Right ventricle myocardium superior (tissue), 1 donor: ENCODE data around the gene HEXIM1. TPM values are rescaled to one million over a fixed set of nuclear protein-coding genes. Genes with fewer than 3 reads are reported as not detected.

ENCODE experiments used
- ATAC-seq: fragments of 200-7000 bp; cut with Tn5 transposase; one replicate; pipeline ENCODE4 v1.9.1; 2020; ENCODE audit warnings: mild to moderate bottlenecking; ENCODE audit not compliant: poor library complexity
- DNase-seq: peaks from one replicate; pipeline ENCODE4 v3.0.0-alpha.2; 2020
- intact Hi-C: fragments of 100-400 bp; cut with DNase I; formaldehyde crosslinking; loops from one replicate; pipeline ENCODE4 v1.11.2; 2022
- microRNA-seq: library from miRNA; unstranded; fragments of <30 nt; microRNA quantifications from one replicate; pipeline ENCODE4 v1.2.0, GENCODE V29; 2020
- total RNA-seq: library from RNA; stranded (reverse); fragmentation: NEBNext Ultra II Directional; extraction: Animal tissue kit (Norgen Biotek cat#: 25700); gene quantifications from one replicate; pipeline ENCODE4 v1.2.1, GENCODE V29; 2021
- donor health status: DM: no; HTN: yes; CAD: no; lungs with severe emphysema.

The HEXIM1 gene
- total RNA-seq, 1 donor from 2014 or later, result 31.2 TPM

DNA sequence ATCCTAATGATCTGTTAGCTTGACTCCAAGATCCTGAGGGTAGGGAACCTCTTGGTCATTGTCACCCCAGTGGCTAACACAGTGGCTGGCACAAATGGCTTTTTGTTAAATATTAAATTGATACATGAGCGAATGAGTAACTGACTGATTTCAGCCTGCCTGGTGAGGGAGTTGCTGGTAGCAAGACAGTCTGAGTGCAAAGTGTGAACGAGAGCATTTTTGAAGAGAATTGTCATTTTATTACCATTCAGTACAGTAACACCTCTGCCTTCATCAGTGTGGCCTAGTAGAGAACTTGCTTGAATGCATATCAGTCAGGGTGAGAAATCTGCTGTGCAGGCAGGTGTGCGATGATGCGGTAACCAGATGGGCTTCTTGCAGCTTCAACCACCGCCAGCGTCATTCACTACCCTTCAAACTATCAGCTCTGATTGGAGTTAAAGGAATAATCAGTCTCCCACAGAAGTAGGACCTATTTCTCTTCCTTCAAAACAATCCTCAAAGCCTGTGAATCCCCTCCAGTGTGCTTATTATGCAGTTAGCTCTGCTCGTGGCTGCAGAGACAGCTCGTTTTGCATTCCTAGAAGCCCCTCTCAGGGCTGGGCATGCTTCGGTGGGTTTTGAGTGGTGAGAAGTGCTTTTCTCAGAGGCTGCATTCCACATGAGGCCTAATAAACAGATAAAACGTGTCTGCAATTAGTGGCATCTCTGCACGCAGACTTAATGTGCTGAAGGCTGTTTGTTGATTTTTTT, 42.4 kb downstream of the HEXIM1 start:
- ATAC-seq, result no peak
- intact Hi-C loops, result loop anchor here (10.0 kb wide), 1 partner anchor 276 kb away; the partner anchor contains the start of gene GFAP
- no peak for DNase-seq

DNA sequence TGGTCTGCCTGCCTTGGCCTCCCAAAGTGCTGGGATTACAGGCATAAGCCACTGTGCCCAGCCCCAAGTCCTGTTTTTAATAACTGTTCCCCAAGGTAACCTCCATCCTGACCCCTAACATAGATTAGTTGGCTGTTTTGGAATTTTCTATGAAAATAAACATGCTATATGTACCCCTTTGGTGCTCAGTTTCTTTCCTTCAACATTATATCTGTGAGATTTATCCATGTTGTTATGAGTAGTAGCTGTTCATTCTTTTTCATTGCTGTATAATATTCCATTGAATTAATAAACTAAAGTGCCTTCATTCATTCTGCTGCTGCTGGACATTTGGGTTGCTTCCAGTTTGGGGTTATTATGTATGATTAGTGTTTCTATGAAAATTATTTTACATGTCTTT, 47.1 kb downstream of the HEXIM1 start:
- ATAC-seq, result no peak
- no peak for DNase-seq
- intact Hi-C loops, result loop anchor here (10.0 kb wide), 1 partner anchor 281 kb away; the partner anchor contains the start of gene GFAP

DNA sequence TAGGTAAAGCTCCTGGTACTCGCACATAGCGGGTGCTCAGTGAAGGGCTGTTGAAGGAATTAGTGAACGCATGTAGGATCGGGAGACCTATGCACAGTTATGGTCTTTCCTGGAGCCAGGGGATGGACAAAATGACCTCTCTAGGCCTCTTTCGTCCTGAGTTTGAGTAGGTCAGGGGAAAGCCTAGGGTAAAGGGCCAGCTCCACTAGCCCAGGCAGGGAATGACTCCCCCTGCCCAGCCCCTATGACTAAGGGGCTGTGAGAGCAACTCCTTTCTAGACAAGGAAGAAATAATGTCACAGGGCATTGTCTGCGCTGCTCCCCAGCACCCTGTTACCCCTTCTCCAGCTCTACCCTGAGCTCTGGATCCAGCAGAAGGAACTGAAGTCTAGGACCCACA, 48.8 kb downstream of the HEXIM1 start:
- no peak for DNase-seq
- intact Hi-C loops, result loop anchor here (10.0 kb wide), 1 partner anchor 282 kb away; the partner anchor contains the start of gene GFAP
- ATAC-seq, result no peak

DNA sequence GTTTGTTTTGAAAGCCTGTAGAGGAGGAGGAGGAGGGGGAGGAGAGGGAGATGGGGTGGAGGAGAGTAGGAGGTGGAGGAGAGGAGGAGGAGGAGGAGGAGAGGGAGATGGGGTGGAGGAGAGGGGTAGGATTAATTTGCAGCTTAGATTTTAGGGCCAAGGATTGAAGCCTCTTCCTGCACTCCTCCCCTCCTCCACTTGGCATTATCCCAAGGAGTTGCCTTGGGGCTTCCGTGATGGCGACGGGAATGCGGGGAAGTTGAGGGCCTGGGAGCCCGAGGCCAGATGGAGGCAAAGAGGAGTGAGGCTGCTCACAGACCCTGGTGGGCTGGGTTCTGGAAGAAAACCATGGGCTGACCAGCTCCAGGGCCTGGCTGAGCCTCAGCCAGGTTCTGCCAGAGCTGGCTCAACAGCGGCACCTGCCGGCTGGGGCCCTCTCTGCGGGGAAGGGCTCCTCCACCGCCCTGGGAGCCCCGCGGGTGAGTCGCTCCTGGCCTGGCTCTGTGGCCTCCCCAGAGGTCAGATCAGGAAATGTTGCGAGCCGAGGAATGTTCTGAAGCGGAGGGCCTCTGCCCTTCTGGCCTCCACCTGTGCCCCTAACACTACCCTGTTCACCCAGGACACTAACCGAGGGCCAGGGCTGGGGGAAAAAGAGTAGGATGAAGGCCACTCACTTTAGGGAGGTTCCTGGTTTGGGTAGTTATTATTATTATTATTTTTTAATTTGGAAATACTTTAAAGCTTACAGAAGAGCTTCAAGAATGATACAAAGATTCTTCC, 49.5 kb downstream of the HEXIM1 start:
- DNase-seq (peak; percentile 95), ATAC-seq (peak; percentile 96)
- intact Hi-C loops, result loop anchor here (1.0 to 10.0 kb wide), 2 partner anchors 62 to 283 kb away; partner anchors contain the start of genes ACBD4 and GFAP

DNA sequence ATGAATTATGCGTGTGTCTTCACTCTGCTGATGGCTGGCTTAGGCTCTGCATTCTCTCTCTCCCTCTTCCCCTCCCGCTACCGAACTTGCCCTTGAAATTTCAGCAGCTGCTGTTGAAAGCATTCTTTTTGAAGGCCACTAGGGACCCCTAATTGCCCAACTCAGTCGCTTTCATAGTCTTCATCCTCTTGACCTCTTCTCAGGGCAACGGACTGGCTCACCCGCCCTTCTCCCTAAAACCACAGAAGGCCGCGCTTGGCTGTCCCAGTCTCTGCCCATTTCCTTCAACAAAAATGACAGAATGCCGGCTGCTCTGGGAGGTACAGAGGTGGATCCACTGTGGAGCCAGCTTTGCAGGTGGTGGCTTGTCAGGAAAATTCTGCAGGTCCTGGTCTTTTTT, 52.4 kb downstream of the HEXIM1 start:
- intact Hi-C loops, result no loop called here
- ATAC-seq, result peak; percentile 62
- peak; percentile 80 for DNase-seq

DNA sequence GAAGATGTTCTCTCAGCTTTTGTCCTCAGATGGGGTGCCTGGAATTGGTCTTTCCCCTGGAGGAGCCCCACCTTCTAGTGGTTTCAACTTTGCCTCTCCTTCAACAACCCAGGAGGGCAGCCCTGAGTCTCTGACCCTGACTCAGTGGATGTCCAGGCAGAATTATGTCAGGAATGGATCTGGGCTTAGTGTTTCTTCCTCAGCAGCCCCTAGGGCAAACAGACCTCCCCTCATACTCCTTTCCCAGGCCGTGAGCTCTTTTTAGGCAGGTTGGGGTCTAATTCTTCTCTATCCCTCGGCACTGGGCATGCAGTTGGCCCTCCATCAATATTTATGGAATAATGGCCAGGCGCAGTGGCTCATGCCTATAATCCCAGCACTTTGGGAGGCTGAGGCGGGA, 53.2 kb downstream of the HEXIM1 start:
- DNase-seq (no peak), ATAC-seq (no peak)
- intact Hi-C loops, result no loop called here

Small RNA genes within 50 kb of the gene (microRNA-seq; reads per million reads assigned to microRNA genes)
- not detected for gene MIR6784

Other genes with a start within 250 kb of the HEXIM1 start
- gene EFTUD2, start 249.0 kb upstream of the HEXIM1 start, total RNA-seq, result 66.9 TPM
- 4.7 TPM for gene GFAP, start 233.0 kb upstream of the HEXIM1 start, total RNA-seq
- gene KIF18B, start 200.7 kb upstream of the HEXIM1 start, total RNA-seq, result 1.8 TPM
- 7.3 TPM for gene C1QL1, start 180.2 kb upstream of the HEXIM1 start, total RNA-seq
- 25.3 TPM for gene DCAKD, start 96.8 kb upstream of the HEXIM1 start, total RNA-seq
- 84.5 TPM for gene NMT1, start 87.2 kb upstream of the HEXIM1 start, total RNA-seq
- 201 TPM for gene PLCD3, start 16.0 kb upstream of the HEXIM1 start, total RNA-seq
- 8.0 TPM for gene ACBD4, start 12.8 kb upstream of the HEXIM1 start, total RNA-seq
- gene HEXIM2, start 13.4 kb downstream of the HEXIM1 start, total RNA-seq, result 8.0 TPM
- gene FMNL1, start 73.4 kb downstream of the HEXIM1 start, total RNA-seq, result 12.0 TPM
- gene SPATA32, start 113.6 kb downstream of the HEXIM1 start, total RNA-seq, result not detected
- gene MAP3K14, start 168.5 kb downstream of the HEXIM1 start, total RNA-seq, result 12.2 TPM